HEK293 (cell line): ENCODE results near the gene LETM1.

Experiments
- CTCF ChIA-PET: fragments of 350-600 bp; formaldehyde crosslinking; extraction: SDS; loops from one replicate; lab custom pipeline; 2021; ENCODE audit warnings: antibody characterized with exemption; lab: Yijun Ruan, JAX
- POLR2A ChIA-PET: fragments of 300-600 bp; formaldehyde crosslinking; extraction: SDS; loops from one replicate; lab custom pipeline; 2020; ENCODE audit warnings: antibody characterized with exemption, inconsistent platforms; lab: Yijun Ruan, JAX
- H3K27ac ChIP-seq: fragments of 200-500 bp; sonication (Bioruptor generic); 2 replicates; pipeline ENCODE4 v1.5.1; 2014; ENCODE audit warnings: low read depth, low read length, control low read depth, inconsistent platforms; ENCODE audit errors: extremely low read depth
- H3K36me3 ChIP-seq, 2 experiments: fragments of 200-500 bp in 1 of 2; sonication (Bioruptor generic) in 1 of 2; 1 replicate in 1 of 2; 2 replicates in 1 of 2; pipeline ENCODE4 v1.5.1; 2014 to 2017; ENCODE audit warnings: inconsistent platforms in 2 of 2, low read length in 2 of 2; ENCODE audit not compliant: control insufficient read depth in 2 of 2, insufficient read depth in 1 of 2
- H3K4me1 ChIP-seq: fragments of 200-500 bp; sonication (Bioruptor generic); 2 replicates; pipeline ENCODE4 v1.5.1; 2014; ENCODE audit warnings: mild to moderate bottlenecking, low read length, inconsistent platforms; ENCODE audit not compliant: control insufficient read depth, insufficient read depth
- H3K4me3 ChIP-seq: 2 replicates; pipeline ENCODE4 v1.5.1; 2011; ENCODE audit warnings: low read depth, mild to moderate bottlenecking, control low read depth, low read length, moderate library complexity
- H3K9me3 ChIP-seq: fragments of 200-500 bp; sonication (Bioruptor generic); 2 replicates; pipeline ENCODE4 v1.5.1; 2014; ENCODE audit warnings: low read depth, low read length, inconsistent platforms; ENCODE audit not compliant: control insufficient read depth, insufficient read depth
- GLIS2 ChIP-seq: fragments of 450-650 bp; formaldehyde crosslinking; IDR thresholded peaks from 2 replicates; pipeline ENCODE4 v1.5.1; 2016; ENCODE audit warnings: missing biosample characterization, missing genetic modification characterization
- HOXA7 ChIP-seq: sonication (generic); formaldehyde crosslinking; IDR thresholded peaks from 2 replicates; pipeline ENCODE4 v1.8.1; 2022; ENCODE audit warnings: missing genetic modification reagents, borderline replicate concordance
- OVOL3 ChIP-seq: fragments of 450-650 bp; formaldehyde crosslinking; IDR thresholded peaks from 2 replicates; pipeline ENCODE4 v1.5.1; 2016; ENCODE audit warnings: missing biosample characterization, missing genetic modification characterization
- REPIN1 ChIP-seq: fragments of 450-650 bp; formaldehyde crosslinking; IDR thresholded peaks from 2 replicates; pipeline ENCODE4 v1.5.1; 2017; ENCODE audit warnings: missing biosample characterization, missing genetic modification characterization, low read depth
- ZBTB17 ChIP-seq: fragments of 450-650 bp; formaldehyde crosslinking; IDR thresholded peaks from 2 replicates; pipeline ENCODE4 v1.5.1; 2016; ENCODE audit warnings: missing biosample characterization, missing genetic modification characterization
- ZBTB8A ChIP-seq: fragments of 450-650 bp; formaldehyde crosslinking; IDR thresholded peaks from 2 replicates; pipeline ENCODE4 v1.5.1; 2016; ENCODE audit warnings: missing biosample characterization, missing genetic modification characterization
- ZIC2 ChIP-seq: fragments of 450-650 bp; formaldehyde crosslinking; IDR thresholded peaks from 2 replicates; pipeline ENCODE4 v1.5.1; 2016; ENCODE audit warnings: missing biosample characterization, missing genetic modification characterization
- ZNF155 ChIP-seq: fragments of 450-650 bp; formaldehyde crosslinking; IDR thresholded peaks from 2 replicates; pipeline ENCODE4 v1.5.1; 2016; ENCODE audit warnings: missing biosample characterization, missing genetic modification characterization
- ZNF175 ChIP-seq: fragments of 450-650 bp; formaldehyde crosslinking; IDR thresholded peaks from 2 replicates; pipeline ENCODE4 v1.5.1; 2016; ENCODE audit warnings: missing biosample characterization, missing genetic modification characterization
- ZNF423 ChIP-seq: fragments of 450-650 bp; formaldehyde crosslinking; IDR thresholded peaks from 2 replicates; pipeline ENCODE4 v1.5.1; 2016; ENCODE audit warnings: missing biosample characterization, missing genetic modification characterization
- ZNF549 ChIP-seq: fragments of 450-650 bp; IDR thresholded peaks from 2 replicates; pipeline ENCODE4 v1.5.1; 2018; ENCODE audit warnings: missing biosample characterization, missing genetic modification characterization, mild to moderate bottlenecking, inconsistent platforms, moderate library complexity
- ZNF558 ChIP-seq: fragments of 450-650 bp; formaldehyde crosslinking; IDR thresholded peaks from 2 replicates; pipeline ENCODE4 v1.5.1; 2016; ENCODE audit warnings: missing biosample characterization, missing genetic modification characterization
- ZNF621 ChIP-seq: fragments of 450-650 bp; formaldehyde crosslinking; IDR thresholded peaks from 2 replicates; pipeline ENCODE4 v1.5.1; 2017; ENCODE audit warnings: missing biosample characterization, missing genetic modification characterization
- TF ChIP-seq, protein P1 (sequence below): fragments of 450-650 bp; formaldehyde crosslinking; conservative IDR thresholded peaks from 2 replicates; pipeline ENCODE4 v1.5.1; 2016; ENCODE audit warnings: low read depth, missing biosample characterization, missing genetic modification characterization
- TF ChIP-seq, protein P2 (sequence below): fragments of 450-650 bp; formaldehyde crosslinking; IDR thresholded peaks from 2 replicates; pipeline ENCODE4; 2016; ENCODE audit warnings: missing biosample characterization, missing genetic modification characterization
- TF ChIP-seq, protein P3 (sequence below): fragments of 450-650 bp; formaldehyde crosslinking; IDR thresholded peaks from 2 replicates; pipeline ENCODE4 v1.5.1; 2016; ENCODE audit warnings: missing biosample characterization, missing genetic modification characterization
- TF ChIP-seq, protein P4 (sequence below): fragments of 450-650 bp; formaldehyde crosslinking; IDR thresholded peaks from 2 replicates; pipeline ENCODE4 v1.5.1; 2017; ENCODE audit warnings: missing biosample characterization, mild to moderate bottlenecking, missing genetic modification characterization, moderate library complexity

The LETM1 gene

DNA sequence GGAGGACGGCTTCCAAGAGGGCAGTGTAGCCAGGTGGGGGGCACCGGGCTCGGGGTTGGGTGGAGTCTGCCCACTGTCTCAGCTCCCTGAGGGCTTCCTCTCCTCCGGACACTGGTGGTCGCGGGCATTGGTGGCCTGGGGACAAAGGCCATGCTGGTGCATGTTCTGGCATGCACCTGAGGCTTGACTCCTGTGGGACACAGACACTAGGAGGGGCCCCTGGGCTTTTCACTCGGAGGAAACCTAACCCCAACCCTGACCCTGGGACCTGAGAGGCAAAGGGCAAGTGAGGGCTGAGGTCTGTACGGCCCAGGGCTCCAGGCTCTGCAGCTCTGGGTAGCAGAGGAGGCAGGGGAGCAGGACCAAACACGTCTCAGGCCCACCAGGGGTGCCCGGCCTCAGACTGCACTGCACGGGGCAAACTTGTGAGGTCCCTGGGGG, 85.1 kb downstream of the LETM1 start:
- TF ChIP-seq ZNF621 (tag by site-specific recombination) (no peak), OVOL3 (no peak), GLIS2 (tag by site-specific recombination) (peak; percentile 17; the same call in 1 of the 2 replicates)
- TF ChIP-seq, protein P1, sequence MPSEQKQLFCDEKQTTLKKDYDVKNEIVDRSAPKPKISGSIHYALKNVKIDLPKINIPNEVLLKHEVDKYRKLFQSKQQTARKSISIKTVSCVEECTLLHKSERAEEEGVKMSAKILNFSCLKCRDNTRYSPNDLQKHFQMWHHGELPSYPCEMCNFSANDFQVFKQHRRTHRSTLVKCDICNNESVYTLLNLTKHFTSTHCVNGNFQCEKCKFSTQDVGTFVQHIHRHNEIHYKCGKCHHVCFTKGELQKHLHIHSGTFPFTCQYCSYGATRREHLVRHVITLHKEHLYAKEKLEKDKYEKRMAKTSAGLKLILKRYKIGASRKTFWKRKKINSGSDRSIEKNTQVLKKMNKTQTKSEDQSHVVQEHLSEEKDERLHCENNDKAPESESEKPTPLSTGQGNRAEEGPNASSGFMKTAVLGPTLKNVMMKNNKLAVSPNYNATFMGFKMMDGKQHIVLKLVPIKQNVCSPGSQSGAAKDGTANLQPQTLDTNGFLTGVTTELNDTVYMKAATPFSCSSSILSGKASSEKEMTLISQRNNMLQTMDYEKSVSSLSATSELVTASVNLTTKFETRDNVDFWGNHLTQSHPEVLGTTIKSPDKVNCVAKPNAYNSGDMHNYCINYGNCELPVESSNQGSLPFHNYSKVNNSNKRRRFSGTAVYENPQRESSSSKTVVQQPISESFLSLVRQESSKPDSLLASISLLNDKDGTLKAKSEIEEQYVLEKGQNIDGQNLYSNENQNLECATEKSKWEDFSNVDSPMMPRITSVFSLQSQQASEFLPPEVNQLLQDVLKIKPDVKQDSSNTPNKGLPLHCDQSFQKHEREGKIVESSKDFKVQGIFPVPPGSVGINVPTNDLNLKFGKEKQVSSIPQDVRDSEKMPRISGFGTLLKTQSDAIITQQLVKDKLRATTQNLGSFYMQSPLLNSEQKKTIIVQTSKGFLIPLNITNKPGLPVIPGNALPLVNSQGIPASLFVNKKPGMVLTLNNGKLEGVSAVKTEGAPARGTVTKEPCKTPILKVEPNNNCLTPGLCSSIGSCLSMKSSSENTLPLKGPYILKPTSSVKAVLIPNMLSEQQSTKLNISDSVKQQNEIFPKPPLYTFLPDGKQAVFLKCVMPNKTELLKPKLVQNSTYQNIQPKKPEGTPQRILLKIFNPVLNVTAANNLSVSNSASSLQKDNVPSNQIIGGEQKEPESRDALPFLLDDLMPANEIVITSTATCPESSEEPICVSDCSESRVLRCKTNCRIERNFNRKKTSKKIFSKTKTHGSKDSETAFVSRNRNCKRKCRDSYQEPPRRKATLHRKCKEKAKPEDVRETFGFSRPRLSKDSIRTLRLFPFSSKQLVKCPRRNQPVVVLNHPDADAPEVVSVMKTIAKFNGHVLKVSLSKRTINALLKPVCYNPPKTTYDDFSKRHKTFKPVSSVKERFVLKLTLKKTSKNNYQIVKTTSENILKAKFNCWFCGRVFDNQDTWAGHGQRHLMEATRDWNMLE (tag by site-specific recombination) = no peak
- no peak overlapping the region for H3K27ac ChIP-seq
- H3K4me1 ChIP-seq = no peaks in the 10 kb centered on the region
- H3K4me3 ChIP-seq = no peak overlapping the region
- H3K9me3 ChIP-seq = no peaks in the 10 kb centered on the region
- POLR2A ChIA-PET = no interaction called here
- CTCF ChIA-PET = interaction anchor here (0.7 kb wide), 1 partner anchor 24 kb away, joined by 4 read pairs; no protein-coding TSS in a partner anchor
- no peaks in the 10 kb centered on the region for H3K36me3 ChIP-seq

DNA sequence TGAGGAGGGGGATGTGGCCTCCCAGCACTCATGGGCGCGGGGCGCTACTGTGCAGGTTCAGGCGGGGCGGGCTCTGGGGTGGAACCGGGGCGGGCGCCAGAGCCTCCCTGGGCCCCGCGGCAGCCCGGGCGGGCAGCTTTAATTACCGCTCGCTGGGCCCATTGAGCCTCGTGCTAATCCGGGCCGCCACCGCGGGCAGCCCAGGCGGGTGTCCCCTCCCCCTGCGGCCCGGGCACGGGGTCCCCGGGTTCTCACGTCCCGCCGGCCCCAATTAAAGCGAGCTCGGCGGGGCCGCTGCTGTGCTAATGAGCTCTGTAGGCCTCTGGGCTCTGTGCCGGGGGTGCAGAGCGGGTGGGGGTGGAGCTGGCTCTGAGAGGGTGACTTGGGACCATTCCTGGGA, 85.7 kb downstream of the LETM1 start:
- TF ChIP-seq, protein P2, sequence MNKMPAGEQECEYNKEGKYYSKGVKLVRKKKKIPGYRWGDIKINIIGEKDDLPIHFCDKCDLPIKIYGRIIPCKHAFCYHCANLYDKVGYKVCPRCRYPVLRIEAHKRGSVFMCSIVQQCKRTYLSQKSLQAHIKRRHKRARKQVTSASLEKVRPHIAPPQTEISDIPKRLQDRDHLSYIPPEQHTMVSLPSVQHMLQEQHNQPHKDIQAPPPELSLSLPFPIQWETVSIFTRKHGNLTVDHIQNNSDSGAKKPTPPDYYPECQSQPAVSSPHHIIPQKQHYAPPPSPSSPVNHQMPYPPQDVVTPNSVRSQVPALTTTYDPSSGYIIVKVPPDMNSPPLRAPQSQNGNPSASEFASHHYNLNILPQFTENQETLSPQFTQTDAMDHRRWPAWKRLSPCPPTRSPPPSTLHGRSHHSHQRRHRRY (tag by site-specific recombination) = no peak
- TF ChIP-seq ZIC2 (tag by site-specific recombination) (peak; percentile 85), REPIN1 (tag by site-specific recombination) (no peak), ZNF558 (tag by site-specific recombination) (no peak), ZNF549 (tag by site-specific recombination) (no peak), ZNF155 (no peak), ZNF423 (0 out of 2 replicates have a peak, but pooled peaks have one; percentile 37), ZBTB8A (tag by site-specific recombination) (peak; percentile 67), ZBTB17 (tag by site-specific recombination) (no peak), ZNF175 (tag by site-specific recombination) (no peak), HOXA7 (CRISPR knock-in tag) (no peak)
- TF ChIP-seq, protein P3, sequence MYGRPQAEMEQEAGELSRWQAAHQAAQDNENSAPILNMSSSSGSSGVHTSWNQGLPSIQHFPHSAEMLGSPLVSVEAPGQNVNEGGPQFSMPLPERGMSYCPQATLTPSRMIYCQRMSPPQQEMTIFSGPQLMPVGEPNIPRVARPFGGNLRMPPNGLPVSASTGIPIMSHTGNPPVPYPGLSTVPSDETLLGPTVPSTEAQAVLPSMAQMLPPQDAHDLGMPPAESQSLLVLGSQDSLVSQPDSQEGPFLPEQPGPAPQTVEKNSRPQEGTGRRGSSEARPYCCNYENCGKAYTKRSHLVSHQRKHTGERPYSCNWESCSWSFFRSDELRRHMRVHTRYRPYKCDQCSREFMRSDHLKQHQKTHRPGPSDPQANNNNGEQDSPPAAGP (tag by site-specific recombination) = no peak
- TF ChIP-seq, protein P4, sequence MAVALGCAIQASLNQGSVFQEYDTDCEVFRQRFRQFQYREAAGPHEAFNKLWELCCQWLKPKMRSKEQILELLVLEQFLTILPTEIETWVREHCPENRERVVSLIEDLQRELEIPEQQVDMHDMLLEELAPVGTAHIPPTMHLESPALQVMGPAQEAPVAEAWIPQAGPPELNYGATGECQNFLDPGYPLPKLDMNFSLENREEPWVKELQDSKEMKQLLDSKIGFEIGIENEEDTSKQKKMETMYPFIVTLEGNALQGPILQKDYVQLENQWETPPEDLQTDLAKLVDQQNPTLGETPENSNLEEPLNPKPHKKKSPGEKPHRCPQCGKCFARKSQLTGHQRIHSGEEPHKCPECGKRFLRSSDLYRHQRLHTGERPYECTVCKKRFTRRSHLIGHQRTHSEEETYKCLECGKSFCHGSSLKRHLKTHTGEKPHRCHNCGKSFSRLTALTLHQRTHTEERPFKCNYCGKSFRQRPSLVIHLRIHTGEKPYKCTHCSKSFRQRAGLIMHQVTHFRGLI (tag by site-specific recombination) = no peak
- TF ChIP-seq, all 188 proteins: peak for 3
- POLR2A ChIA-PET = no interaction called here
- H3K36me3 ChIP-seq = no peaks in the 10 kb centered on the region
- CTCF ChIA-PET = interaction anchor here (0.7 kb wide), 1 partner anchor 25 kb away, joined by 4 read pairs; no protein-coding TSS in a partner anchor
- H3K27ac ChIP-seq = no peak overlapping the region
- H3K4me1 ChIP-seq = no peaks in the 10 kb centered on the region
- no peaks in the 10 kb centered on the region for H3K9me3 ChIP-seq
- H3K4me3 ChIP-seq = no peak overlapping the region
